Activated B cell treated with CpG ODN at 0.5 μM for 24 hours (primary cell): ENCODE data around the gene PDS5A. TPM values are rescaled to one million over a fixed set of nuclear protein-coding genes. Genes with fewer than 3 reads are reported as not detected.
A peak's percentile ranks its signal among the peaks of the same experiment; 100 is the strongest.

Source experiments
- ATAC-seq: fragments of 200-7000 bp; cut with Tn5 transposase; one replicate; pipeline ENCODE4 v1.10.0; 2021; ENCODE audit warnings: low read depth, mild to moderate bottlenecking, moderate library complexity
- CTCF ChIA-PET: fragments of 350-600 bp; sonication (Branson Sonifier 250); formaldehyde crosslinking; loops from one replicate; lab custom pipeline; 2021; ENCODE audit warnings: antibody characterized with exemption; lab: Charles Lee
- POLR2A ChIA-PET: fragments of 350-600 bp; sonication (Branson Sonifier 250); formaldehyde crosslinking; loops from one replicate; lab custom pipeline; 2021; ENCODE audit warnings: antibody characterized with exemption; lab: Charles Lee
- DNase-seq: peaks from one replicate; pipeline ENCODE4 v3.0.0; 2022
- H3K27ac Mint-ChIP-seq: one replicate; pipeline ENCODE4 v1.8.0; 2020; ENCODE audit warnings: mixed read lengths
- H3K27me3 Mint-ChIP-seq: one replicate; pipeline ENCODE4 v1.8.0; 2021; ENCODE audit warnings: mixed read lengths
- H3K36me3 Mint-ChIP-seq: one replicate; pipeline ENCODE4 v1.8.0; 2021; ENCODE audit warnings: low read depth, mixed read lengths
- H3K4me1 Mint-ChIP-seq: one replicate; pipeline ENCODE4 v1.8.0; 2021; ENCODE audit warnings: mixed read lengths
- H3K4me3 Mint-ChIP-seq: one replicate; pipeline ENCODE4 v1.8.0; 2020; ENCODE audit warnings: mild to moderate bottlenecking, mixed read lengths
- H3K9me3 Mint-ChIP-seq: one replicate; pipeline ENCODE4 v1.8.0; 2020; ENCODE audit warnings: mixed read lengths
- intact Hi-C: fragments of 100-400 bp; cut with micrococcal nuclease; formaldehyde crosslinking; loops from one replicate; pipeline ENCODE4 v1.15.1; 2024
- total RNA-seq: library from RNA; stranded (reverse); gene quantifications from 2 replicates; pipeline ENCODE4 v1.2.3, GENCODE V29; 2022
- TF ChIP-seq, protein P1 (sequence below): fragments of 200-600 bp; IDR thresholded peaks from one replicate; pipeline ENCODE4 v1.8.0; 2022; ENCODE audit warnings: antibody characterized with exemption, mild to moderate bottlenecking

PDS5A gene
- total RNA-seq, 1 donor from 2014 or later, result 103 TPM

DNA sequence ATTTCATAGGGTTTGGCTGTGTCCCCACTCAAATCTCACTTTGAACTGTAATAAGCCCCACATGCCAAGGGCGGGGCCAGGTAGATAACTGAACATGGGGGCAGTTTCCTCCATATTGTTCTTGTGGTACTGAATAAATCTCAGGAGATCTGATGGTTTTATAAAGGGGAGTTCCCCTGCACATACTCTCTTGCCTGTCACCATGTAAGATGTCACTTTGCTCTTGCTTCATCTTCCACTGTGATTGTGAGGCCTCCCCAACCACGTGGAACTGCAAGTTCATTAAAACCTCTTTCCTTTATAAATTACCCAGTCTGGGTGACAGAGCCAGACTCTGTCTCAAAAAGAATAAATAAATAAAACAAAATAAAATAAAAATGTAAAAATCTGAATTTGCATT, 95.9 kb downstream of the PDS5A start:
- POLR2A ChIA-PET, result no interaction called here
- intact Hi-C loops, result no loop called here
- DNase-seq, result no peak
- Mint-ChIP-seq H3K9me3 (no peaks in the 10 kb centered on the region), H3K36me3 (peaks cover 63% of the 10 kb centered on the region), H3K4me1 (peaks cover 8% of the 10 kb centered on the region), H3K4me3 (no peak overlapping the region), H3K27me3 (no peaks in the 10 kb centered on the region), H3K27ac (peak overlapping the region; percentile 10)
- TF ChIP-seq, protein P1, sequence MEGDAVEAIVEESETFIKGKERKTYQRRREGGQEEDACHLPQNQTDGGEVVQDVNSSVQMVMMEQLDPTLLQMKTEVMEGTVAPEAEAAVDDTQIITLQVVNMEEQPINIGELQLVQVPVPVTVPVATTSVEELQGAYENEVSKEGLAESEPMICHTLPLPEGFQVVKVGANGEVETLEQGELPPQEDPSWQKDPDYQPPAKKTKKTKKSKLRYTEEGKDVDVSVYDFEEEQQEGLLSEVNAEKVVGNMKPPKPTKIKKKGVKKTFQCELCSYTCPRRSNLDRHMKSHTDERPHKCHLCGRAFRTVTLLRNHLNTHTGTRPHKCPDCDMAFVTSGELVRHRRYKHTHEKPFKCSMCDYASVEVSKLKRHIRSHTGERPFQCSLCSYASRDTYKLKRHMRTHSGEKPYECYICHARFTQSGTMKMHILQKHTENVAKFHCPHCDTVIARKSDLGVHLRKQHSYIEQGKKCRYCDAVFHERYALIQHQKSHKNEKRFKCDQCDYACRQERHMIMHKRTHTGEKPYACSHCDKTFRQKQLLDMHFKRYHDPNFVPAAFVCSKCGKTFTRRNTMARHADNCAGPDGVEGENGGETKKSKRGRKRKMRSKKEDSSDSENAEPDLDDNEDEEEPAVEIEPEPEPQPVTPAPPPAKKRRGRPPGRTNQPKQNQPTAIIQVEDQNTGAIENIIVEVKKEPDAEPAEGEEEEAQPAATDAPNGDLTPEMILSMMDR, result no peak
- peak; percentile 57 for ATAC-seq
- CTCF ChIA-PET, result no interaction called here

DNA sequence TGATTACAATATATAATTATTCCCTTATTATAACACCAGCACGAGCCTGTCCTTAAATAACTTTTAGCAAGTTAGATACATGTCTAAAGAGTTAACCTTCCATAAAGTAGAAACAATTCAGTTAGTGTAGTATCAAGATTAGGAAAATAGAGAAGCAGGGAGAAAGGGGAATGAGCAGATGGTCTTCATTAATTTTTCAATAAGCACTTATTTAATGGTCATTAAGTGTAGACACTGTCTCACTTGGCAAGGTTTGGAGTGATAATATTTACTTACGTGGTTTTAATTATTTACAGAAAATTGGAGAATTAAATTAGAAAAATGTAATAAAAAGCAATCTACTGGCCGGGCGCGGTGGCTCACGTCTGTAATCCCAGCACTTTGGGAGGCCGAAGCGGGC, 99.7 kb downstream of the PDS5A start:
- ATAC-seq (no peak), DNase-seq (no peak)
- no peak overlapping the region for H3K4me3 Mint-ChIP-seq
- POLR2A ChIA-PET, result interaction anchor here (1.1 kb wide), 1 partner anchor 94 kb away, joined by 3 read pairs; no protein-coding TSS in a partner anchor
- CTCF ChIA-PET, result no interaction called here
- no peaks in the 10 kb centered on the region for H3K27me3 Mint-ChIP-seq
- peaks cover 8% of the 10 kb centered on the region for H3K4me1 Mint-ChIP-seq
- no peaks in the 10 kb centered on the region for H3K9me3 Mint-ChIP-seq
- no peak overlapping the region for H3K27ac Mint-ChIP-seq
- peaks cover 65% of the 10 kb centered on the region for H3K36me3 Mint-ChIP-seq
- TF ChIP-seq, protein P1, result no peak
- intact Hi-C loops, result loop anchor here (10.0 kb wide), 1 partner anchor 413 kb away; no protein-coding TSS in a partner anchor

DNA sequence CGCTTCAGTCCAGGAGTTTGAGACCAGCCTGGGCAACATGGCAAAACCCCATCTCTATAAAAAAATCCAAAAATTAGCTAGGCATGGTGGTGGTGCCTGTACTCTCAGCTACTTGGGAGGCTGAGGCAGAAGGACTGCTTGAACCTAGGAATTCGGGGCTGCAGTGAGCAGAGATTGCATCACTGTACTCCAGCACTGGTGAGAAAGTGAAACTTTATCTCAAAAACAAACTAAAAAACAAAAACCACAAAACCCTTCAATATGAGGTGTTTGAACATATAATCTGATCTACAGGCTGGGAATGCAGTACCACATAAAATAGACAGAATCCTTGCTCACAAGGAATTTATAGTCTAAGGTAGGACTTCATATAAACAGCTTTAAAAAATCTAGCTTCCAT, 103.9 kb downstream of the PDS5A start:
- POLR2A ChIA-PET, result no interaction called here
- Mint-ChIP-seq H3K36me3 (peaks cover 76% of the 10 kb centered on the region), H3K4me1 (no peaks in the 10 kb centered on the region), H3K9me3 (no peaks in the 10 kb centered on the region), H3K27ac (peak overlapping the region; percentile 21), H3K4me3 (no peak overlapping the region), H3K27me3 (no peaks in the 10 kb centered on the region)
- TF ChIP-seq, protein P1, result no peak
- DNase-seq, result no peak
- CTCF ChIA-PET, result no interaction called here
- intact Hi-C loops, result loop anchor here (10.0 kb wide), 1 partner anchor 409 kb away; no protein-coding TSS in a partner anchor
- ATAC-seq, result no peak

DNA sequence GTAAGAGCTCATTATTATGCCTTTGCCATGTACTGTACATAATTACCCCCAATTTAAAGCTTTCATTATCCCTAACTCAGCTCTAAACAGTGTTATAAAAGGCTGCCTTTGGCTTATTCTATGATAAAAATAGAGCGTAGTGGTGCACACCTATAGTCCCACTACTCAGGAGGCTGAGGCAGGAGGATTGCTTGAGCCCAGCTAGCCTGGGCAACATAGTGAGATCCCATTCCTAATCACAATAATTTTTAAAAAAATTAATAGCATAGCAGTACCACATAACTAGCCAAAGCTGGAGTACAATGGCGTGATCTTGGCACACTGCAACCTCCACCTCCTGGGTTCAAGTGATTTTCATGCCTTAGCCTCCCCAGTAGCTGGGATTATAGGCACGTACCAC, 112.4 kb downstream of the PDS5A start:
- ChIA-PET POLR2A (no interaction called here), CTCF (interaction anchor here (0.6 kb wide), 1 partner anchor 26 kb away, joined by 3 read pairs; no protein-coding TSS in a partner anchor)
- H3K9me3 Mint-ChIP-seq, result no peaks in the 10 kb centered on the region
- ATAC-seq (no peak), DNase-seq (no peak)
- TF ChIP-seq, protein P1, result no peak
- H3K36me3 Mint-ChIP-seq, result peaks cover 61% of the 10 kb centered on the region
- H3K4me1 Mint-ChIP-seq, result no peaks in the 10 kb centered on the region
- no peak overlapping the region for H3K27ac Mint-ChIP-seq
- no peak overlapping the region for H3K4me3 Mint-ChIP-seq
- intact Hi-C loops, result no loop called here
- no peaks in the 10 kb centered on the region for H3K27me3 Mint-ChIP-seq

DNA sequence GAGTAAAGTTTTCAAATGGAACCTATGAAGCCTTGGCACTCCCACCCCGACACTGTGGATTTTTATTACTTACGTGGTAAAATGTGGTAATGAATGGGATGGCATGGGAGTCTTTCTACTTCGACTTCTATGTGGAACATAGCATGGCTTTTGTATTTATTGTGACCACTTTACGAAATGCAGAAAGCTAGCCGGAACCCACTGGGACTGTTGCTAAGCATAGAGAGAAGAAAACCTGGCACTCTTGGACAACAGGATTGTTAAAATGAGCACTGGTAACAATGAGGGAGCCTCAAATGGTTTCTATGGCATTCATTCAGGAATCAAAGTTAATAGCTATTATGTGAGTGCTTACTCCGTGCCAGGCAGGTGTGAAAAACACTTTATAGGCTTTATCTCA, 113.3 kb downstream of the PDS5A start:
- intact Hi-C loops, result no loop called here
- no peak for ATAC-seq
- Mint-ChIP-seq H3K4me3 (no peak overlapping the region), H3K27ac (no peak overlapping the region), H3K27me3 (no peaks in the 10 kb centered on the region), H3K4me1 (no peaks in the 10 kb centered on the region), H3K9me3 (no peaks in the 10 kb centered on the region), H3K36me3 (peaks cover 63% of the 10 kb centered on the region)
- CTCF ChIA-PET, result no interaction called here
- DNase-seq, result no peak
- POLR2A ChIA-PET, result interaction anchor here (0.6 kb wide), 1 partner anchor 141 kb away, joined by 7 read pairs; no protein-coding TSS in a partner anchor
- TF ChIP-seq, protein P1, result no peak
